ENCODE data around the gene SLC44A4. TPM values are rescaled to one million over a fixed set of nuclear protein-coding genes. Genes with fewer than 3 reads are reported as not detected.

SLC44A4 gene
- total RNA-seq (0.42 TPM), polyA plus RNA-seq (1.7 TPM)
- long read RNA-seq, donor 1, result 0 reads
- long read RNA-seq, donor 2, result 0 reads
- long read RNA-seq, donor 3, result 0 reads
- long read RNA-seq, donor 4, result 0 reads
- long read RNA-seq, donor 5, partial matches to known transcripts, result 0 of 1 reads
- long read RNA-seq, donor 5, other reads (novel, unspliced or antisense), result 0 of 1 reads
- long read RNA-seq, donor 6, result 0 reads
- long read RNA-seq, donor 7, result 0 reads
- long read RNA-seq, donor 8, result 0 reads
- long read RNA-seq, donor 9, result 0 reads
- long read RNA-seq, donor 10, result 0 reads

- Histone ChIP-seq H3K36me3 (ENCODE audit: control insufficient read depth in 2 of 2, insufficient read depth in 2 of 2, low read length in 1 of 2) (peaks cover 40 to 42% of the 10 kb centered on the region in 2 donors), H3K27ac (ENCODE audit: low read depth in 1 of 2, low read length in 1 of 2) (no peak within 1 kb of the TSS), H3K4me1 (ENCODE audit: control insufficient read depth in 2 of 2, insufficient read depth in 2 of 2, low read length in 2 of 2) (peaks cover 0 to 21% of the 10 kb centered on the region in 2 donors), H3K9me3 (ENCODE audit: control insufficient read depth in 2 of 2, insufficient read depth in 1 of 2, low read length in 1 of 2) (no peaks in the 10 kb centered on the region), H3K27me3 (ENCODE audit: control insufficient read depth in 2 of 2, insufficient read depth in 1 of 2, low read length in 1 of 2) (no peaks in the 10 kb centered on the region), H3K4me3 (ENCODE audit: low read length in 2 of 2) (no peak within 1 kb of the TSS)
- WGBS, result 90% methylated on average over 18 of the region's 18 CpGs
- no peak for DNase-seq (ENCODE audit: low read depth in 6 of 9, low spot score in 9 of 9)
Observed at GRCh38 chr6:31878726-31879125, at the start of gene SLC44A4. Gene SLC44A4 (minus strand): TSS chr6:31878997. CDS start chr6:31878980, 17 bp downstream.

DNA sequence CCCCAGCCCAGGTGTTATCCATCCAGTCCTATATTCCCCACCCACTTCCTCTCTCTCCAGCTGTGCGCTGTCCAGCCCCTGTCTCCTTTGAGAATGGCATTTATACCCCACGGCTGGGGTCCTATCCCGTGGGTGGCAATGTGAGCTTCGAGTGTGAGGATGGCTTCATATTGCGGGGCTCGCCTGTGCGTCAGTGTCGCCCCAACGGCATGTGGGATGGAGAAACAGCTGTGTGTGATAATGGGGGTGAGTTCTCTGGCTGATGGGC lies 49.8 kb upstream of the SLC44A4 start:
- DNase-seq (ENCODE audit: low read depth in 6 of 9, low spot score in 9 of 9), result no peak
- Histone ChIP-seq H3K36me3 (ENCODE audit: control insufficient read depth in 2 of 2, insufficient read depth in 2 of 2, low read length in 1 of 2) (no peaks in the 10 kb centered on the region), H3K27ac (ENCODE audit: low read depth in 1 of 2, low read length in 1 of 2) (no peak overlapping the region), H3K9me3 (ENCODE audit: control insufficient read depth in 2 of 2, insufficient read depth in 1 of 2, low read length in 1 of 2) (no peaks in the 10 kb centered on the region), H3K4me1 (ENCODE audit: control insufficient read depth in 2 of 2, insufficient read depth in 2 of 2, low read length in 2 of 2) (no peaks in the 10 kb centered on the region), H3K27me3 (ENCODE audit: control insufficient read depth in 2 of 2, insufficient read depth in 1 of 2, low read length in 1 of 2) (peaks cover 2 to 7% of the 10 kb centered on the region in 2 donors), H3K4me3 (ENCODE audit: low read length in 2 of 2) (no peak overlapping the region)
- WGBS, result 92% methylated on average over 9 of the region's 9 CpGs

DNA sequence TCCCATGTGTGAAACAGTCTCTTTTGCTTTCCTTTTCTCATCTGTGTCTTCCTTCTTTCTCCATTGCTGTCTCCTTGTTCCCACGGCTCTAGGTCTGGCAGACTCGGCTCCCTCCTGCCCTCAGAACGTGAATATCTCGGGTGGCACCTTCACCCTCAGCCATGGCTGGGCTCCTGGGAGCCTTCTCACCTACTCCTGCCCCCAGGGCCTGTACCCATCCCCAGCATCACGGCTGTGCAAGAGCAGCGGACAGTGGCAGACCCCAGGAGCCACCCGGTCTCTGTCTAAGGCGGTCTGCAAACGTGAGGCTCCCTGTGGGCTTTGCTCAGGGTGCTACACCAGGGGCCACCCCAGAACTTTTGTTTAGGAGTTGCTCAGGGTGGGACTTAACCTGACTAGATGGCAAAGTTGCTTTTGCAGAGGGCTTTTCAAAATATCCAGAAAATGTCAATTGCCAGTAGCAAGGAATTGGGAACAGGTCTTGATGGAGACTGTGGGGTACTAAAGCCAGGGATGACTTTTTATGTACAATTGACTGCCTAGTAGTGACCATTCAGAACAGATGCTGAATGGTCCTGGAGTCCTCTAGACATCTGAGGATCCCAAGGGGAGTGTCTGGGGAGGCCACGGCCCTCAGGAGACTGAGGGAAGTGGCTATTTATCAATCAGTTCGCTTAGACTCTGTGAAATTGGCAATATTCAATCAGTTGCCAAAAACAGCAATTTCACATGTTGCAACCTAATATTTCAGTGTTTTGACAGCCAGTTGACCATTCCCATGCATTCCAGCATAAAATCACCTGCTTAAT lies 49.3 kb upstream of the SLC44A4 start:
- Histone ChIP-seq H3K4me3 (ENCODE audit: low read length in 2 of 2) (no peak overlapping the region), H3K27ac (ENCODE audit: low read depth in 1 of 2, low read length in 1 of 2) (no peak overlapping the region), H3K9me3 (ENCODE audit: control insufficient read depth in 2 of 2, insufficient read depth in 1 of 2, low read length in 1 of 2) (no peaks in the 10 kb centered on the region), H3K36me3 (ENCODE audit: control insufficient read depth in 2 of 2, insufficient read depth in 2 of 2, low read length in 1 of 2) (no peaks in the 10 kb centered on the region), H3K27me3 (ENCODE audit: control insufficient read depth in 2 of 2, insufficient read depth in 1 of 2, low read length in 1 of 2) (peaks cover 2 to 7% of the 10 kb centered on the region in 2 donors), H3K4me1 (ENCODE audit: control insufficient read depth in 2 of 2, insufficient read depth in 2 of 2, low read length in 2 of 2) (no peaks in the 10 kb centered on the region)
- no peak for DNase-seq (ENCODE audit: low read depth in 6 of 9, low spot score in 9 of 9)
- 94% methylated on average over 11 of the region's 11 CpGs for WGBS

DNA sequence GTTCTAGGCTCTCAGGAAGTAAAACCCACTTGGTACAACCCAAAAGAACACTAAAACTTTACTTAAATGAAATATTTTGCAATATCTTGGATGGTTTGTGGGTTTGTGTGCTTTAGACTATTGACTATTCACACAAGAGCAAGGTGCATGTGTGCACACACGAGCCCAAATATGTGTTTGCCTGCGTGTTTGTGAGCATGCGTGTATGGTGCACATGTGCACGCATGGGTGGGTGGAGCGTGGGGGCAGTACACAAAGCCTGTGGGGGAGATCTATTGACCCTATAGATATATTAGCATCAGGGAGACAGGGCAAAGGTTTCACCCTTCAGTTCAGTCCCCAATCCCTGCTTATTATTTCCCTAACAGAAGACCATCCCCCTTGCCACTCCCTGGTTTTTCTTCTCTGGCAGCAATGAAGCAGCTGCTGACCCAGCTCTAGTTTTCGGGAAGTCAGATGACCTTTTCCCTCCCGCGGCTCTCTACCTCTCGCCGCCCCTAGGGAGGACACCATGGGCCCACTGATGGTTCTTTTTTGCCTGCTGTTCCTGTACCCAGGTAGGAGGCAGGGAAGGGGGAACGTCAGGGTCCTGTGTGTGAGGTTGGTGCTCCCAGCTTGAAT lies 48.6 kb upstream of the SLC44A4 start, which contains the start of gene C2:
Gene C2, plus strand, starts transcription at position 476 of the 621 bp plus-strand sequence. Its CDS starts 36 bp downstream, at position 512.
- no peak within 1 kb of the TSS for H3K4me3 ChIP-seq (ENCODE audit: low read length in 2 of 2)
- H3K27ac ChIP-seq (ENCODE audit: low read depth in 1 of 2, low read length in 1 of 2), result no peak within 1 kb of the TSS
- no peak for DNase-seq (ENCODE audit: low read depth in 6 of 9, low spot score in 9 of 9)
- no peaks in the 10 kb centered on the region for H3K9me3 ChIP-seq (ENCODE audit: control insufficient read depth in 2 of 2, insufficient read depth in 1 of 2, low read length in 1 of 2)
- peaks cover 2 to 7% of the 10 kb centered on the region in 2 donors for H3K27me3 ChIP-seq (ENCODE audit: control insufficient read depth in 2 of 2, insufficient read depth in 1 of 2, low read length in 1 of 2)
- H3K36me3 ChIP-seq (ENCODE audit: control insufficient read depth in 2 of 2, insufficient read depth in 2 of 2, low read length in 1 of 2), result no peaks in the 10 kb centered on the region
- WGBS, result 85% methylated on average over 11 of the region's 11 CpGs
- no peaks in the 10 kb centered on the region for H3K4me1 ChIP-seq (ENCODE audit: control insufficient read depth in 2 of 2, insufficient read depth in 2 of 2, low read length in 2 of 2)

DNA sequence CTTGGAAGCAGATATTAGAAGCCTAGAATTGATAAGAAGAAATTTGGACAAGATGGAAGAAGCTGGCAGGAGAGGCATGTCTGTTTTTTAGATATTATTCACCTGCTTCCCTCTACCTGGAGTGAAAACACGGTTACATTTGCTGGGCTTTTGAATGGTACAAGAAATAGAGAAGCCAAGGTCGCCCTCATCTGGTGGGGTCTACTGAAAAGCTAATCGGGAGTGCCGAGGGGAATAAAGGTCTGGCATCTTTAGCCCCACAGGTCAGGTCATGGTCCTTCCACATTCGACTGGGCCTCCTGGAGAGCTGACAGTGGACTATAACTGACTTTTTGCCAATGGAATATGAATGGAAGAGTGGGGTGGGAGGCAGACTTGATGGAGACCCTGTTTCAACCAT lies 44.1 kb upstream of the SLC44A4 start:
- Histone ChIP-seq H3K4me3 (ENCODE audit: low read length in 2 of 2) (no peak overlapping the region), H3K9me3 (ENCODE audit: control insufficient read depth in 2 of 2, insufficient read depth in 1 of 2, low read length in 1 of 2) (no peaks in the 10 kb centered on the region), H3K4me1 (ENCODE audit: control insufficient read depth in 2 of 2, insufficient read depth in 2 of 2, low read length in 2 of 2) (no peaks in the 10 kb centered on the region), H3K27ac (ENCODE audit: low read depth in 1 of 2, low read length in 1 of 2) (no peak overlapping the region), H3K27me3 (ENCODE audit: control insufficient read depth in 2 of 2, insufficient read depth in 1 of 2, low read length in 1 of 2) (peaks cover 2 to 5% of the 10 kb centered on the region in 2 donors), H3K36me3 (ENCODE audit: control insufficient read depth in 2 of 2, insufficient read depth in 2 of 2, low read length in 1 of 2) (no peaks in the 10 kb centered on the region)
- 25% methylated on average over 5 of the region's 5 CpGs for WGBS
- peak in 3 of 9 donors; percentile 18 to 45 (median 24) for DNase-seq (ENCODE audit: low read depth in 6 of 9, low spot score in 9 of 9)

GRCh38 chr6:31920811-31921210 lies 42.0 kb upstream of the SLC44A4 start:
- Histone ChIP-seq H3K4me3 (ENCODE audit: low read length in 2 of 2) (no peak overlapping the region), H3K27me3 (ENCODE audit: control insufficient read depth in 2 of 2, insufficient read depth in 1 of 2, low read length in 1 of 2) (no peaks in the 10 kb centered on the region), H3K27ac (ENCODE audit: low read depth in 1 of 2, low read length in 1 of 2) (no peak overlapping the region), H3K9me3 (ENCODE audit: control insufficient read depth in 2 of 2, insufficient read depth in 1 of 2, low read length in 1 of 2) (no peaks in the 10 kb centered on the region), H3K4me1 (ENCODE audit: control insufficient read depth in 2 of 2, insufficient read depth in 2 of 2, low read length in 2 of 2) (no peaks in the 10 kb centered on the region), H3K36me3 (ENCODE audit: control insufficient read depth in 2 of 2, insufficient read depth in 2 of 2, low read length in 1 of 2) (no peaks in the 10 kb centered on the region)
- no peak for DNase-seq (ENCODE audit: low read depth in 6 of 9, low spot score in 9 of 9)
- WGBS, result 97% methylated on average over 2 of the region's 2 CpGs

DNA sequence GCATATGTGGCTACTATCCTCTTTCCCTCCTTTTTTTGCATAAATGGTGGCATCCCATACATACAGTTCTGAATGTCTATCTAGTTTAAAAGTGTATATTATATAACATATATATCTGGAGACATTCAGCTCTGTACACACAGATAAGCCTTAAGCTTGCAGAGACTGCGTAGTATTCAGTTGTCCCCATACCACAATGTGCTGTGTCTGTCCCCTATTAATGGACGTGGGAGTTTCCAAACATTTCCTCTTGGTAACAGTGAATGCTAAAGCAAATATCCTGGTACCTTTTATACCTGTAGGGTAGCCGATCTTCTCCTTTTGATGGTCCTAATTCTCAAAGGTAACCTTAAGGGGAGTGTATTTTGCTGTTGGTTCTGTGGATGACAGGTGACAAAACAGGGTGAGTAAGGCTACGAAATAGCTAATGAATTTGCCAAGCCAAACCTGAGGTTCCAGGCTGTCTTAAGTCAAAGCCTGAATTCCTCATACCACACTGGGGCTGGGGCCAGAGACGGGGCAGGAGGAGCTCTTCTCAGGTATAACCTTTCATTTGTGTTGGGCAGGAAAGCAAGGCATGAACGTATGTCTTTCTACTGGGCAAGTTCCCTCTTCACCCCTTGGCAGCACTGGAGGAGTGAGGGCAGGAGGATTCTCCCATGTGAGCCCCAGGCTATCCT lies 41.0 kb upstream of the SLC44A4 start:
- H3K27me3 ChIP-seq (ENCODE audit: control insufficient read depth in 2 of 2, insufficient read depth in 1 of 2, low read length in 1 of 2), result no peaks in the 10 kb centered on the region
- H3K27ac ChIP-seq (ENCODE audit: low read depth in 1 of 2, low read length in 1 of 2), result no peak overlapping the region
- DNase-seq (ENCODE audit: low read depth in 6 of 9, low spot score in 9 of 9), result no peak
- H3K9me3 ChIP-seq (ENCODE audit: control insufficient read depth in 2 of 2, insufficient read depth in 1 of 2, low read length in 1 of 2), result no peaks in the 10 kb centered on the region
- no peaks in the 10 kb centered on the region for H3K36me3 ChIP-seq (ENCODE audit: control insufficient read depth in 2 of 2, insufficient read depth in 2 of 2, low read length in 1 of 2)
- WGBS, result 92% methylated on average over 6 of the region's 6 CpGs
- H3K4me3 ChIP-seq (ENCODE audit: low read length in 2 of 2), result no peak overlapping the region
- no peaks in the 10 kb centered on the region for H3K4me1 ChIP-seq (ENCODE audit: control insufficient read depth in 2 of 2, insufficient read depth in 2 of 2, low read length in 2 of 2)

DNA sequence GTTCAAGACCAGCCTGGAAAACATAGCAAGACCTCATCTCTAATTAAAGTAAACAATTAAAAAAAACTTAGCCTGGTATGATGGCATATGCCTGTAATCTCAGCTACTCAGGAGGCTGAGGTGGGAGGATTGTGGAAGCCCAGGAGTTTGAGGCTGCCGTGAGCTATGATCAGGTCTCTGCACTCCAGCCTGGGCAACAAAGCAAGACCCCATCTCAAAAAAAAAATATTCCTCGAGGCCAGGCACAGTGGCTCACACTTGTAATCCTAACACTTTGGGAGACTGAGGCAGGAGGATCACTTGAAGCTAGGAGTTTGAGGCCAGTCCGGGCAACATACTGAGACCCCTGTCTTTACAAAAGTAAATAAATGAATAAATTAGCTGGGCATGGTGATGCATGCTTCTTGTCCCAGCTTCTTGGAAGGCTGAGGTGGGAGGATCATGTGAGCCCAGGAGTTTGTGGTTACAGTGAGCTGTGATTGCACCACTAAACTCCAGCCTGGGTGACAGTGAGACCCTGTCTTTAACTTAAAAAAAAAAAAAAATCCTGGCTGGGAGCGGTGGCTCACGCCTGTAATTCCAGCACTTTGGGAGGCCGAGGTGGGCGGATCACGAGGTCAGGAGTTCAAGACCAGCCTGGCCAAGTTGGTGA lies 39.4 kb upstream of the SLC44A4 start:
- 82% methylated on average over 8 of the region's 8 CpGs for WGBS
- Histone ChIP-seq H3K27me3 (ENCODE audit: control insufficient read depth in 2 of 2, insufficient read depth in 1 of 2, low read length in 1 of 2) (no peaks in the 10 kb centered on the region), H3K27ac (ENCODE audit: low read depth in 1 of 2, low read length in 1 of 2) (no peak overlapping the region), H3K36me3 (ENCODE audit: control insufficient read depth in 2 of 2, insufficient read depth in 2 of 2, low read length in 1 of 2) (no peaks in the 10 kb centered on the region), H3K4me1 (ENCODE audit: control insufficient read depth in 2 of 2, insufficient read depth in 2 of 2, low read length in 2 of 2) (no peaks in the 10 kb centered on the region), H3K4me3 (ENCODE audit: low read length in 2 of 2) (no peak overlapping the region), H3K9me3 (ENCODE audit: control insufficient read depth in 2 of 2, insufficient read depth in 1 of 2, low read length in 1 of 2) (no peaks in the 10 kb centered on the region)
- DNase-seq (ENCODE audit: low read depth in 6 of 9, low spot score in 9 of 9), result no peak
